H7 (cell line): ENCODE results near the gene ENDOD1. TPM values are rescaled to one million over a fixed set of nuclear protein-coding genes. Genes with fewer than 3 reads are reported as not detected.

Experiments used
- DNase-seq: peaks from one replicate; pipeline ENCODE4 v3.0.0; 2012
- H3K27me3 ChIP-seq: 2 replicates; pipeline ENCODE4 v1.6.0; 2011; ENCODE audit warnings: mild to moderate bottlenecking, low read length; ENCODE audit not compliant: control insufficient read depth, insufficient read depth
- H3K36me3 ChIP-seq: replicated peaks from 2 replicates; pipeline ENCODE4 v1.5.1; 2011; ENCODE audit warnings: low read length; ENCODE audit not compliant: control insufficient read depth, insufficient read depth
- H3K4me3 ChIP-seq: 2 replicates; pipeline ENCODE4 v1.5.1; 2011; ENCODE audit warnings: low read depth, mild to moderate bottlenecking, control low read depth, low read length, moderate library complexity; ENCODE audit not compliant: insufficient read depth
- total RNA-seq: library from RNA; depleted of rRNA; stranded (reverse); fragments of >200 nt; shearing (Covaris generic); gene quantifications from 2 replicates; pipeline ENCODE4 v1.2.3, GENCODE V29; 2014

ENDOD1 gene
- total RNA-seq, 1 experiment from 2014 or later, result 3.6 TPM

DNA sequence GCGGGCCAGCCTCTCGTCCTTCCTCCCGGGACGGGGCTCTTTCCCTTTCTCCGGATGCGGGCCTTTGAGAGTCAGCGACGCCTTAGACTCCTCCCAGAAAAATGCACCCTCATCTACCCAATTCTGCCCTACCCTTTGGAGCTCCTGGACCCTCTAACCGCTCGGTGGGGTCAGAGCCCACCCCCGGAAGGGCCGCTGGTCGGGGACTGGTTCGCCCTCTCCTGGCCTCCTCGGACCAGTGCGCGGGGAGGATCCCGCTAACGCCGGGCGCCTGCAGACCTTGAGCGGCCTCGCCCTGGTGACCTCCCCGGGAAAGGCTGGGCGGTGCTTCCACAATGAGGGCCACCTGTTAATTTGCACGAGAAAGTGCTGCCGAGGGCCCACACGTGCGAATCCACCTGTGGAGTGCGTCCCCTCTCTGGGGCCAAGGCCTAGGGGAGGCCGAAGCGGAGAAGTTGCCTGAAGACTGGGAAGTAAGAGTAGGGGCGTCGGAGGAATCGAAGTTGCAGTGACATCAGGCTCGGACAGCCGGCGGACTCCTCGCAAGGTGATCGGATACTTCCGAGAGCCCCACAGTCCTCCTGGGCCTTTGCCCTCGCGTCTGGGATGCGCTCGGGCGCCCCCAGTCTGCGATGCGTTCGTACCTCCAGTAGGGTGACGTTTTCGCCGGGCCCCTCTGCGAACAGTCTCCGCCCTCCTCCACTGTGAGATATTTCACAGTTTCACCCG lies 61.5 kb downstream of the ENDOD1 start:
- DNase-seq, result peak; percentile 93
- Histone ChIP-seq H3K27me3 (peaks cover 35% of the 10 kb centered on the region), H3K4me3 (peak overlapping the region; percentile 63), H3K36me3 (no peaks in the 10 kb centered on the region)

DNA sequence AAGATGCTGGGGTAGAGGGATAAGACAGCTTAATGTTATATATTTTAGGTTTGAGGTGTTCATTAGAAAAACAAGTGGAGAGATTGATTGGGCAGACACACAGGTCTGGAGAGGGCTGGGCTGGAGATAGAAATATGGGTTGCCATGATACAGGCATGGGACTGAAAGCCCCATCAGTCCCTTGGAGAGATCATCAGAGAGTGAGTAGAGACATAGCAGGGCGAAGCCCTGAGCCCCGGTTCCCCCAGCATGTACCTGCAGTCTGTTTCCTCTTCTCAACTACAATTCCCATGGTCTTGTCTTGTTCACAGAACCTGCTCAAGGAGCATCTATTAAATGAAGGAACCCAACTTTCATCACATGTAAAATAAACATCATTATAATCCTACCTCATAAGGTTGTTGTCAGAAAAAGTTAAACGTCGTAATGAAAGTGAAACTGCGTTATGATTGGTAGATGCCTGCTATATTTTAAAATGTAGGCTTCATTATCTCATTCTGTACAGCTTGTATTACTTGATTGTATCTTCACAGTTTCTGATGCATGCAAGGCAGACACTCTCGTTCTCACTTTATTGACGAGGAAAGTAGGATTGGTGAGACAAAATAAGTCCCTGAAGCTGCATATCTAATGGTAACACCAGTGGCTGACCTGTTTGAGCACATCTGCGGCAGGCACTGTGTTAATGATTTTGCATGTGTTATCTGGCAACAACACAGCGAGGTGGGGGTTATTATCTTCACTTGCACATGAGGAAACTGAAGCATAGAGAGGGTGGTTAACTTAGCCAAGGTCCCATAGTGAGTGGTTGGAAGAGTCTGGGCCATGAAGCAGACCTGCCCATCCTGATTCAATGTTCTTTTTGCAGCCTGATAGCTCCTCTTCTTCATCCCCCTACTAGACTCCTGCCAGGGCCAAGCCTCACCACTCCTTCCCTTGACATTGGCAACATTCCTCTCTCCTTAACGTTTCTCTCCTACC lies 63.5 kb downstream of the ENDOD1 start:
- Histone ChIP-seq H3K36me3 (no peaks in the 10 kb centered on the region), H3K27me3 (peaks cover 27% of the 10 kb centered on the region), H3K4me3 (no peak overlapping the region)
- no peak for DNase-seq

DNA sequence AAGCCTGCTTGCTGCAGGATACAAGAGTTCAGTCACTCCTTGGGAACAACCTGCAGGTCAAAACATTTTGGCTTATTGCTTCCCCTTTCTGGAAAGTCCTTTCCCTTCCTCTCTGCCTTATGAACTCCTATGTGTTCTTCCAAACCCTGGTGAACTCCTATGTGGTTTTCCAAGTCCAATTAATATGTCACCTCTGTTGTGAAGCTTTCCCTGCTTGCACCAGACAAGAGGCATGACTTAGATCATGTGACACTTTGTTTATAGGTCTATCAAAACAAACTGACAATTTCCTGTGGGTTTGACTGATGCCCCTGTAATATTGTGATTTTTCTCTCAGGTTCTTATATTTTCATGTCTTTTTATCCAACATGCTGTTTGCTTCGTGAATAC lies 64.2 kb downstream of the ENDOD1 start:
- DNase-seq, result no peak
- no peaks in the 10 kb centered on the region for H3K36me3 ChIP-seq
- H3K4me3 ChIP-seq, result no peak overlapping the region
- H3K27me3 ChIP-seq, result peaks cover 21% of the 10 kb centered on the region

DNA sequence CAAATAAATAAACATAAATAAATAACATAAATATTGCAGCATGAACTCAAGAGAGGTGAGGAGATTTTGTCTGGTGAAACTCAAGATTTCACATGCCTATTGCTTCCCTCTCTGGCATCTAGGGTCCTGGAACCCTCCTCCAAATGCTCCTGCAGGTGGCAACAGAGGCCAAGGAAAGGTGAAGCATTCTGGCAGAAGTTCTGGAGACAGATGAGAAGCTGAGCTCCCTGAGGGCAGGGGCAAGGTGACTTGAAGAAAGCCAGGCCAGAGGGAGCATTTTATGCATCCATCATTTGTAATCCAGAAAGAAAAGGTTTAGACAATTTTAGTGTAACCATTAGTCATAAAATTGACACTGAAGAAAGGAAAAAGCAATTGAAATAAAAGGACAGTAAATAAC lies 64.9 kb downstream of the ENDOD1 start:
- peak; percentile 74 for DNase-seq
- Histone ChIP-seq H3K4me3 (no peak overlapping the region), H3K27me3 (peaks cover 15% of the 10 kb centered on the region)

DNA sequence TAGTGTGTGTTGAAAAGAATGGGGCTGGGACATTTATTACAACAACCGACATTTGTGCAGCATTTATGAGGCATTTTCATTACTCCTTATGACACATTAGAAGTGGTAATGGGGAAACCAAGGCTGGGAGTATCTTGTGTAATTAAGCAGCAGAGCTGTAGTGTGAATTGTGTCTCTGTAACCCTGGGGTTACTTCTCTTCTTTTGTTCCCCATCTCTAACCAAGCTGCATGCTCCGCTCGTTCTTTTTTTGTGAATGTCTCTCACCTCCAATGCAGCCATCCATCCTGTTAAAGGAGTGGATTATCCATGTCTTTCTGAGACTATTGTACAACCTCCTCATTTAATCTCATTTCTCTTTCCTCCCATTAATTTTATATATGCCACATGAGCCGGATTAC lies 65.7 kb downstream of the ENDOD1 start:
- DNase-seq, result no peak
- Histone ChIP-seq H3K27me3 (peaks cover 6% of the 10 kb centered on the region), H3K36me3 (no peaks in the 10 kb centered on the region), H3K4me3 (no peak overlapping the region)

More for the DNA sequence above, 64.9 kb downstream of the ENDOD1 start:
- no peaks in the 10 kb centered on the region for H3K36me3 ChIP-seq

DNA sequence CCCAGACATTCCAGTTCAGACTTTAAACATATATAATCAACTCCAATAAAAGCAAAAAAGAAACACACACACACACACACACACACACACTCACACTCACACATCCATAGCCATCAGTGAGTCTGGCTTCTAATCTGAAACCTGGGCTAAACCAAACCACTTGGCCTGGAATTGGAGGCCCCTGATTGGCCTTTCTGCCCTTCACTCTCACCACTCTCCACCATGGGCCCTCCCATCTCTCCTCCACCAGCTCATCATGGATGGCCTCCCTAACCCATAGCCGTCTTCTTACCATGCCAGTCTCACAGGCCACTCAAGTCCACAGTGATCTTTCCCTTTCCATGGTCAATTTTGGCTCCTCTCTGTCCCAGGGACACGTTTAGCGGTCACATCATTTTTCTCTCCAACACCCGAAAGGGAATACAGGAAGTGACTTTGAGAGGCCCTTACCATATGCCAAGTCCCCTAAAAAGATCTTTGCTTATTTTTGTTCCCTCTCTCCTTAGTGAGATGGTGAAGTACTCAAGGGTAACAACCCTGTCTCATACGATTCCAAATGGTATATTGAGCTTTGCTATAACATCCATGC lies 66.6 kb downstream of the ENDOD1 start:
- Histone ChIP-seq H3K36me3 (no peaks in the 10 kb centered on the region), H3K4me3 (no peak overlapping the region), H3K27me3 (no peaks in the 10 kb centered on the region)
- DNase-seq, result peak; percentile 40

DNA sequence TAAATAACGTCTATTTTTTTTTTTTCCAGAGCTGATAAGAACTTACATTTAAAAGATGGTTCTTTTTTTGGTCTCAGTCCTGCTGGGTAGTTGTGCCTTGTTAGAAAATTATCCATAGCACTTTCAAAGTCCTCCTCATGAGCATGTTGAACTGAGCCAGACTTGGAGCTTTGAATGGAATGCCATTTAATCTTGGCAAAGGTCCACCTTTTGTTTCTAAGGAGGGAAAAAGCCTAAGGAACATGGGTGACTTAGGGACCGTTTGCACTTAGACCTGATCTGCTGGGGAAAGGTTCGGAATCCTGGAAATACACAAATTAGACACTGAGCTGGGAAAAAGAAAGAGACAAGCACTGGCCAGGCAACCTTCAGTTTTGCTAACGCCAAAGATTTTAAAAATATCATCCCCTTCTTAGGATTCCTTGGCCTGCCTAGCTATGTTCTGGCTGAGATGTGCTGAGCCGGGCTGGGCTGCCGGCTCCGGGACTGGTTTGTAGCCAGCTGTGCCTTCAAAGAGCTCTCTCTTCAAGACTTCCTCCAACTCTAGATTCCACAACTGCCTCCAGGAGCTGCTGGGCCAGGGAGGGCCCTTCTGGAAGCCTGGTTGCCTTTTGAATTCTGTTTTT lies 67.4 kb downstream of the ENDOD1 start:
- Histone ChIP-seq H3K27me3 (no peaks in the 10 kb centered on the region), H3K4me3 (no peak overlapping the region), H3K36me3 (no peaks in the 10 kb centered on the region)
- DNase-seq, result no peak

DNA sequence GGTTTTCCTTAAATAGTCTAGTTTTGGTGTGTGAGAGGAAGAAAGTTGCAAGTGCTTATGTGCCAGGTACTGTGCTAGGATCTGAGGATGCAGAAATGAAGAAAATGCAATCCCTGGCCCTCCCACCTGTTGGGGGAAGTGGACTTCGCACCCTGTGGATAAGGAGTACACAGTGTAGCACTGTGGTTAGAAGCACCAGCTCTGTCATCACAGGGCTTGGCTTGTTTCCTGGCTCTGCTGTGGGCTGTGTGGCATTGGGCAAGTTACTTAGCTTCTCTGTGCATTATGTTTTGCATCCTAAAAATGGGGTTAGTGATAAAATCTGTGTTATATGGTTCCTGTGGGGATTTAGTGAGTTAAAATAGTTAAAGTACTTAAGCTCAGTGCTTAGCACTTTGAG lies 68.2 kb downstream of the ENDOD1 start:
- Histone ChIP-seq H3K27me3 (no peaks in the 10 kb centered on the region), H3K4me3 (no peak overlapping the region), H3K36me3 (no peaks in the 10 kb centered on the region)
- DNase-seq, result no peak

DNA sequence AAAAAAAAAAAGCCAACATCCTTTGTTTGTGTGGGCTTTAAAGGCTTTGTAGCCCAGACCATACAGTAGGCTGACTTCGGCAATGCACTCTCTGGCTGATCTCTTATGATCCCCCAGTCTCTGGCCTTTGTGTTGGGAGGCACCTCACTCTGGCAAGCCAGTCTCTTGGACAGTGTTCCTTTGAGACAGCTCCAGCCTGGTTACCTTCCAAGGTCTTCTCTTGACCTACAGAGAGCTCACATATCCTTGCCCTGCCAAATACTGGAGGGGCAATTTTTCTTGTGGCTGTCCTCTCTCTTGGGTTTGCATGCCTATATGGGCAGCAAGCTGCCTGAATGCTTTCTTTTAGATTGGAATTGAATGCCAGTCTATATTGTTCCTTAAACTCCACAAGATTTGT lies 71.6 kb downstream of the ENDOD1 start:
- no peaks in the 10 kb centered on the region for H3K36me3 ChIP-seq
- H3K4me3 ChIP-seq, result no peak overlapping the region
- no peak for DNase-seq
- H3K27me3 ChIP-seq, result no peaks in the 10 kb centered on the region

DNA sequence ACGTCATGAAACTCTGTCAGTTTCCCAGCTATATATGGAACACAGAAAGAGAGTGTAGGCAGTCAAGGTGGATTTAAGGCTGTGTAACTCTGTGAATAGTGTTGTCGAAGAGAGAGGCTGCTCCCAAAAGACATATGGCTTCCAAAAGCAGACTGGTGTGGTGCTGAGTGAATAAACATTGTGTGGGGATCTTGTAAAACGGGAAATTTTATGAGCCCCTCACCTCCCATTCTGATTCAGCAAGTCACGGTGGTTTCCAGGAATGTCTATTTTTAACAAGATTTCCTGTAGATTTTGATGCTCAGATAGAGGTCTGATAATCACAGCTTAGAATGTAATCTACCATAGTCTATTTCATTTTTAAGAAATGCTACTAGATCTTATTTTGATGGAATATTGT lies 73.5 kb downstream of the ENDOD1 start:
- Histone ChIP-seq H3K27me3 (no peaks in the 10 kb centered on the region), H3K36me3 (no peaks in the 10 kb centered on the region), H3K4me3 (no peak overlapping the region)
- no peak for DNase-seq

DNA sequence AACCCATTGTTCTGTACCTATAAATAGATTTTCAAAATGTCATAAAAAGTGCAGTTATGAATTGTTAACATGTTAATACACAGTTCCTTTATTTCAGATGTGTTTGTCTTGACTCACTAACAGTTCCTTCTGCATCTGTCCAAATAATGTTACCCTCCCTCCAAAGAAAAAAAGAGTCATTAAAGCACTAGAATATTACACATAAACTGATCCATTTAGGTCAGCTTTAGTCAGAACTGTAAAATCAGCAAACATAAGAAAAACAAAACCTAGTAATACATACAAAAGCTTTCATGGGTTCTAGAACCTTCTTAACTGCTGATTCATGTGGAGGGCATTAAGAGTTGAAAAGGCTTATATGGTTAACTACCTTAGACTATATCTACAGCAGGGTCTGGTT lies 76.0 kb downstream of the ENDOD1 start:
- H3K27me3 ChIP-seq, result no peaks in the 10 kb centered on the region
- H3K4me3 ChIP-seq, result no peak overlapping the region
- no peak for DNase-seq
- no peaks in the 10 kb centered on the region for H3K36me3 ChIP-seq

DNA sequence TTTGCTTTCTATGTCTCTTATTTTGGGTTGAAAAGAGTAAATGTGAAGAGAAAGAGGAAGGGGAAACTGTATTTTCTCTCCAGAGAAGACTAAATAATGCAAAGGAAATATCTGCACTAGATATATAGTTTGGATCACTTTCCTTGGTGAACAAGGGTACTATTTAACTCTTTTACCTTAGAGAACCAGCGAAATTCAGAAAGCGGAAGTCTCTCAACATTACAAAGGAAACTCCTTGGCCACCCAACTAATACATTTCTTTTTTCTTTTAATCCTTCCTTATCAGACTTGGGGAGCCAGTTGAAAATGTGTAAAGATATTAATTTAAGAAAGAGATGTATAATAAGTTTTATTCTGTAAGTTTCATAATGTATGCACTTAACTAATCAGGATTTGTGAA lies 77.1 kb downstream of the ENDOD1 start:
- H3K36me3 ChIP-seq, result no peaks in the 10 kb centered on the region
- no peak overlapping the region for H3K4me3 ChIP-seq
- DNase-seq, result no peak
- H3K27me3 ChIP-seq, result no peaks in the 10 kb centered on the region

DNA sequence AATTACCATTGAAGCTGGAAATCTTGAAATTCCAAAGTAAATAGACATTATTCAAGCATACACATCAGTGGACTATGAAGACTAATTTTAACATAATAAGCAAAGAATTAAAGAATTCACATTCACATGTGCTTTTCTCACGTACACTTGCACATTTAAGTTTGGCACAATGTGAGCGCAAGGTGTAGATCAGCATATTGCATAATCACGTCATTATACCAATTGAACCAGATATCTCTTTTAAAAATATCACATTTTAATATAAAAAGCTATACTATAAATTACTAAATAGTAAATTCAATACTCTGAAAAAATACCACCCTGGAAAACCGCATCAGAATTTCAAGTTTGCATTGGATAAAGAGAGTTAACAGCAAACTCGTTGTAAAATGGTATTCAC lies 80.6 kb downstream of the ENDOD1 start:
- Histone ChIP-seq H3K27me3 (no peaks in the 10 kb centered on the region), H3K4me3 (no peak overlapping the region), H3K36me3 (no peaks in the 10 kb centered on the region; the same call in 1 of the 2 replicates)
- DNase-seq, result no peak

DNA sequence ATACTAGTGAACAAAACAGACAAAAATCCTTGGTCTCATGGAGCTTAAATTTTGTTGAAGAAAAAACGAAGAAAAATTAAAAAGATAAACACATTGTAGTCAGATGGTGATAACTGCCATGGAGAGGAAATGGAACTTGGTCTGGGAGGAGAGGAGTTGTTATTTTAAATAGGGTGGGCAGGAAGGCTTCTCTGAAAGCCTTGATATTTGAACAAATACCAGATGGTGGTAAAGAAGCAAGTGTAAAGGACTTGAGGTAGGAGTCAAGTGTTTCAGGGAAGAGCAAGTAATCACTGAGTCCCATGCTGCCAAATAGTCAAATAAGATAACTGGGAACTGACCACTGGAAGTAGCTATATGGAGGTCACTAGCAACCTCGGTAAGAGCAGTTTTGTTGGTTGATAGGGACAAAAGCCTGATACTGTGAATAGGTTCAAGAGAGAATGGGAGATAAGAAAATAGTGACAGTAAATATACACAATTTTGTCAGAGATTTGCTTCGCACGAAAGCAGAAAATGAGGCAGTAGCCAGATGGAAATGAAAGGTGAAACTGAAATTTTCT lies 86.3 kb downstream of the ENDOD1 start:
- no peak for DNase-seq
- Histone ChIP-seq H3K36me3 (no peaks in the 10 kb centered on the region; the same call in none of the 2 replicates), H3K27me3 (no peaks in the 10 kb centered on the region), H3K4me3 (no peak overlapping the region)
